Stimulated activated CD4-positive, alpha-beta T cell treated with anti-CD3 and anti-CD28 coated beads, Interleukin-12 subunit alpha, Interleukin-12 subunit beta, amount 100 ng/mL, for 4 hours (primary cell): ENCODE measurements around the gene MUC4.

Experiments
- DNase-seq: peaks from one replicate; pipeline ENCODE4 v3.0.0-alpha.2; 2020

Gene MUC4

GRCh38 chr3:195811756-195812155 is at the start of gene MUC4:
Gene MUC4 (minus strand): TSS chr3:195811929. CDS start chr3:195811817, 112 bp downstream.
- no peak for DNase-seq

GRCh38 chr3:195860456-195860855 is 48.7 kb upstream of the MUC4 start:
- DNase-seq = no peak

GRCh38 chr3:195859846-195860411 is 48.2 kb upstream of the MUC4 start:
- no peak for DNase-seq

GRCh38 chr3:195859061-195859845 is 47.5 kb upstream of the MUC4 start:
- DNase-seq = peak; percentile 77

- DNase-seq = no peak
These were observed 44.8 kb upstream of the MUC4 start for GRCh38 chr3:195856410-195857084.

- no peak for DNase-seq
These were observed 44.0 kb upstream of the MUC4 start for GRCh38 chr3:195855471-195856409.

GRCh38 chr3:195854628-195855294 is 43.0 kb upstream of the MUC4 start:
- DNase-seq = no peak

- DNase-seq = no peak
These were observed 42.3 kb upstream of the MUC4 start for GRCh38 chr3:195853996-195854395.

GRCh38 chr3:195853036-195853435 is 41.3 kb upstream of the MUC4 start:
- DNase-seq = no peak

GRCh38 chr3:195850857-195851543 is 39.3 kb upstream of the MUC4 start:
- peak; percentile 77 for DNase-seq

GRCh38 chr3:195849322-195850074 is 37.8 kb upstream of the MUC4 start:
- DNase-seq = no peak

GRCh38 chr3:195847055-195847950 is 35.6 kb upstream of the MUC4 start:
- no peak for DNase-seq

- DNase-seq = no peak
These were observed 33.8 kb upstream of the MUC4 start for GRCh38 chr3:195845483-195845882.

GRCh38 chr3:195844671-195845218 is 33.0 kb upstream of the MUC4 start:
- no peak for DNase-seq

- no peak for DNase-seq
These were observed 27.7 kb upstream of the MUC4 start for GRCh38 chr3:195839260-195840010.

- DNase-seq = no peak
These were observed 27.0 kb upstream of the MUC4 start for GRCh38 chr3:195838714-195839113.

GRCh38 chr3:195836476-195837135 is 24.9 kb upstream of the MUC4 start:
- DNase-seq = no peak

GRCh38 chr3:195835791-195836190 is 24.1 kb upstream of the MUC4 start:
- DNase-seq = no peak
